Measurements from ENCODE around the gene CHD3.

- TF ChIP-seq POLR2A (IDR thresholded peaks at IDR 0.05; ENCODE audit: low read length) (no peak), GATA1 (IDR thresholded peaks at IDR 0.05; ENCODE audit: low read depth, low read length) (no peak)
Measured at GRCh38 chr17:7959503-7960253, 71.1 kb downstream of the CHD3 start.
